Neural cell (in vitro differentiated cells): ENCODE measurements around the gene EFCAB13. TPM values are rescaled to one million over a fixed set of nuclear protein-coding genes. Genes with fewer than 3 reads are reported as not detected.
"Not testable (repeated sequence)": the region's sequence is repeated elsewhere in the genome, so short reads cannot be mapped to it uniquely, and the experiment has no call there.

Experiments
- H2AFZ ChIP-seq: fragments of 200-600, 300-800 bp; sonication (generic), shearing (Covaris generic); 2 replicates; pipeline ENCODE4 v1.6.0; 2014; ENCODE audit warnings: low read depth, mild to moderate bottlenecking, antibody characterized with exemption, low read length, moderate library complexity
- H3F3A ChIP-seq: fragments of 200-600 bp; shearing (Covaris generic); 2 replicates; pipeline ENCODE4 v1.6.1; 2016; ENCODE audit warnings: mild to moderate bottlenecking, moderate library complexity, mixed read lengths, antibody characterized with exemption, low read length; ENCODE audit not compliant: insufficient read depth, poor library complexity, severe bottlenecking
- H3K27ac ChIP-seq: fragments of 200-600, 300-800 bp; sonication (generic), shearing (Covaris generic); 2 replicates; pipeline ENCODE4 v1.5.1; 2014; ENCODE audit warnings: mild to moderate bottlenecking, low read length, moderate library complexity
- H3K27me3 ChIP-seq: fragments of 300-800, 200-600 bp; sonication (generic), shearing (Covaris generic); 2 replicates; pipeline ENCODE4 v1.6.0; 2014; ENCODE audit warnings: mild to moderate bottlenecking, low read depth, low read length, moderate library complexity; ENCODE audit not compliant: insufficient read depth
- H3K36me3 ChIP-seq: fragments of 300-800, 200-600 bp; sonication (generic), shearing (Covaris generic); 2 replicates; pipeline ENCODE4 v1.5.1; 2014; ENCODE audit warnings: mild to moderate bottlenecking, antibody characterized with exemption, low read length, moderate library complexity; ENCODE audit not compliant: insufficient read depth
- H3K4me2 ChIP-seq: fragments of 300-800, 200-600 bp; sonication (generic), shearing (Covaris generic); 2 replicates; pipeline ENCODE4 v1.6.0; 2014; ENCODE audit warnings: mild to moderate bottlenecking, low read length
- H3K4me3 ChIP-seq: fragments of 300-800, 200-600 bp; sonication (generic), shearing (Covaris generic); 2 replicates; pipeline ENCODE4 v1.5.1; 2014; ENCODE audit warnings: mild to moderate bottlenecking, low read length, moderate library complexity
- H3K79me2 ChIP-seq: fragments of 200-600 bp; shearing (Covaris generic); replicated peaks from 2 replicates; pipeline ENCODE4 v1.6.0; 2014; ENCODE audit warnings: mild to moderate bottlenecking, low read length, moderate library complexity; ENCODE audit not compliant: insufficient read depth
- H3K9ac ChIP-seq: fragments of 300-800, 200-600 bp; sonication (generic), shearing (Covaris generic); 2 replicates; pipeline ENCODE4 v1.6.1; 2016; ENCODE audit warnings: mild to moderate bottlenecking, low read length, mixed read lengths
- H3K9me2 ChIP-seq: fragments of 200-600 bp; shearing (Covaris generic); 2 replicates; pipeline ENCODE4 v1.6.1; 2016; ENCODE audit warnings: mild to moderate bottlenecking, low read length, mixed read lengths; ENCODE audit not compliant: insufficient read depth
- H3K9me3 ChIP-seq: fragments of 200-600, 300-800 bp; sonication (generic), shearing (Covaris generic); 2 replicates; pipeline ENCODE4 v1.6.1; 2016; ENCODE audit warnings: mild to moderate bottlenecking, mixed run types, low read length, moderate library complexity, mixed read lengths
- H4K20me1 ChIP-seq: fragments of 200-600 bp; shearing (Covaris generic); 2 replicates; pipeline ENCODE4 v1.6.1; 2016; ENCODE audit warnings: mild to moderate bottlenecking, mixed run types; ENCODE audit not compliant: insufficient read depth
- CTCF ChIP-seq: fragments of 450-650 bp; IDR thresholded peaks from 2 replicates; pipeline ENCODE4 v1.5.1; 2014; ENCODE audit warnings: antibody characterized with exemption, mild to moderate bottlenecking, moderate library complexity; ENCODE audit not compliant: poor library complexity, severe bottlenecking
- EP300 ChIP-seq: fragments of 450-650 bp; conservative IDR thresholded peaks from 2 replicates; pipeline ENCODE4 v1.6.1; 2014; ENCODE audit warnings: antibody characterized with exemption, mild to moderate bottlenecking, moderate library complexity; ENCODE audit not compliant: poor library complexity, severe bottlenecking
- EZH2 ChIP-seq: fragments of 200-600, 300-800 bp; shearing (Covaris generic), sonication (generic); IDR thresholded peaks from 2 replicates; pipeline ENCODE4 v1.6.1; 2014; ENCODE audit warnings: antibody characterized with exemption, low read length, borderline replicate concordance, mild to moderate bottlenecking; ENCODE audit not compliant: insufficient read depth, poor library complexity, severe bottlenecking
- MXI1 ChIP-seq: fragments of 450-650 bp; conservative IDR thresholded peaks from 2 replicates; pipeline ENCODE4 v1.6.1; 2014; ENCODE audit warnings: antibody characterized with exemption, mild to moderate bottlenecking; ENCODE audit not compliant: poor library complexity, severe bottlenecking
- POLR2AphosphoS5 ChIP-seq: IDR thresholded peaks from 2 replicates; pipeline ENCODE4 v1.6.1; 2012
- RAD21 ChIP-seq: fragments of 450-650 bp; conservative IDR thresholded peaks from 2 replicates; pipeline ENCODE4 v1.6.1; 2014; ENCODE audit warnings: antibody characterized with exemption, mild to moderate bottlenecking, moderate library complexity
- REST ChIP-seq: IDR thresholded peaks from 2 replicates; pipeline ENCODE4 v1.6.1; 2012; ENCODE audit warnings: borderline replicate concordance
- SMC3 ChIP-seq: fragments of 450-650 bp; conservative IDR thresholded peaks from 2 replicates; pipeline ENCODE4 v1.6.1; 2014; ENCODE audit warnings: antibody characterized with exemption, mild to moderate bottlenecking, moderate library complexity; ENCODE audit not compliant: poor library complexity
- TAF1 ChIP-seq: IDR thresholded peaks from 2 replicates; pipeline ENCODE4 v1.6.1; 2012; ENCODE audit warnings: low read depth
- polyA plus RNA-seq: library from polyadenylated mRNA; depleted of rRNA; stranded (reverse); fragments of >200 nt; gene quantifications from 2 replicates; pipeline ENCODE4 v1.2.3, GENCODE V29; 2014

Gene EFCAB13
- polyA plus RNA-seq, 1 donor from 2014 or later: 2.2 TPM

GRCh38 chr17:47414612-47415011, 90.9 kb downstream of the EFCAB13 start:
- Histone ChIP-seq H2AFZ (no peak overlapping the region), H3K27me3 (no peaks in the 10 kb centered on the region), H3K4me2 (no peak overlapping the region), H3K9me2 (no peaks in the 10 kb centered on the region), H3K4me3 (no peak overlapping the region), H3K27ac (no peak overlapping the region), H3K36me3 (no peaks in the 10 kb centered on the region), H4K20me1 (no peaks in the 10 kb centered on the region), H3F3A (no peaks in the 10 kb centered on the region), H3K9me3 (no peaks in the 10 kb centered on the region), H3K79me2 (no peaks in the 10 kb centered on the region), H3K9ac (no peak overlapping the region)
- TF ChIP-seq RAD21 (no peak), EP300 (no peak)

- no peaks in the 10 kb centered on the region for H3K79me2 ChIP-seq
- H3K36me3 ChIP-seq: no peaks in the 10 kb centered on the region
- H2AFZ ChIP-seq: no peak overlapping the region
- H3K27me3 ChIP-seq: peaks cover 20% of the 10 kb centered on the region
- TF ChIP-seq RAD21 (no peak), CTCF (no peak), TAF1 (no peak), POLR2AphosphoS5 (no peak), EP300 (no peak), EZH2 (no peak), SMC3 (no peak), MXI1 (no peak), REST (no peak)
- no peaks in the 10 kb centered on the region for H3F3A ChIP-seq
- no peak overlapping the region for H3K4me3 ChIP-seq
- no peaks in the 10 kb centered on the region for H4K20me1 ChIP-seq
- H3K9me3 ChIP-seq: no peaks in the 10 kb centered on the region
- no peak overlapping the region for H3K27ac ChIP-seq
- no peak overlapping the region for H3K9ac ChIP-seq
- no peaks in the 10 kb centered on the region for H3K9me2 ChIP-seq
- no peak overlapping the region for H3K4me2 ChIP-seq
These were observed 99.9 kb downstream of the EFCAB13 start for GRCh38 chr17:47423406-47424295.

GRCh38 chr17:47425233-47425632, 101.5 kb downstream of the EFCAB13 start:
- H3K4me3 ChIP-seq, H2AFZ ChIP-seq, H3K27ac ChIP-seq, H3K9me3 ChIP-seq, H4K20me1 ChIP-seq, H3K36me3 ChIP-seq, H3K9ac ChIP-seq, H3K9me2 ChIP-seq, H3K79me2 ChIP-seq, H3F3A ChIP-seq, H3K4me2 ChIP-seq: not testable (repeated sequence)
- H3K27me3 ChIP-seq: peaks cover 20% of the 10 kb centered on the region

GRCh38 chr17:47425887-47426635, 102.3 kb downstream of the EFCAB13 start:
- H4K20me1 ChIP-seq, H3K4me3 ChIP-seq, H3K9me2 ChIP-seq, H3K27ac ChIP-seq, H3K79me2 ChIP-seq, H3K9me3 ChIP-seq, H2AFZ ChIP-seq, H3K36me3 ChIP-seq, H3K4me2 ChIP-seq, H3F3A ChIP-seq, H3K9ac ChIP-seq: not testable (repeated sequence)
- H3K27me3 ChIP-seq: peaks cover 20% of the 10 kb centered on the region
